OCI-LY1 (cell line): Measurements from ENCODE around the gene TLK1.

ENCODE experiments used
- EZH2 ChIP-seq: fragments of 200-600 bp; sonication (generic), shearing (Covaris generic); IDR thresholded peaks from 2 replicates; pipeline ENCODE4 v1.8.0; 2017; ENCODE audit warnings: borderline replicate concordance, mixed run types, mild to moderate bottlenecking, antibody characterized with exemption, low read length, moderate library complexity, mixed read lengths
- TF ChIP-seq, protein P1 (sequence below): fragments of 200-600 bp; sonication (generic), shearing (Covaris generic); IDR thresholded peaks from 2 replicates; pipeline ENCODE4 v1.5.1; 2017; ENCODE audit warnings: mild to moderate bottlenecking, antibody characterized with exemption, low read length, moderate library complexity, mixed read lengths

DNA sequence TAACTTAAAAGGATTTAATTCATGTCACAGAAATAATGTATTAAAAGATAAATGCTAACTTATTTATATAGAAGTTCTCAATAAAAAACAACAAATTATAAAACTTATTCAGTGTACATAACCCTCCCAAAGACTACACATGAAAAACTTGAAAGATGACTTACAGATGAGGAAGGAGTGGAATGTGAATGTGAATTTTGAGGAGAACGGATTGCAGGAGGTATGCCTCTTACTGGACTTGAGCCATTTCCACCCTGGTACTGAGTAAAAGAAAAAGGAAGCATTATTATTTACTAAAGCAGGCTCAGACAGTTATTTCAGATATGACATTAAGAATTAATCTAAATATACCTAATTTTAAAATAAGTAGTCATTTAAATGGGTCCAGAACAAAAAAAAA is 104.4 kb downstream of the TLK1 start:
- TF ChIP-seq, protein P1, sequence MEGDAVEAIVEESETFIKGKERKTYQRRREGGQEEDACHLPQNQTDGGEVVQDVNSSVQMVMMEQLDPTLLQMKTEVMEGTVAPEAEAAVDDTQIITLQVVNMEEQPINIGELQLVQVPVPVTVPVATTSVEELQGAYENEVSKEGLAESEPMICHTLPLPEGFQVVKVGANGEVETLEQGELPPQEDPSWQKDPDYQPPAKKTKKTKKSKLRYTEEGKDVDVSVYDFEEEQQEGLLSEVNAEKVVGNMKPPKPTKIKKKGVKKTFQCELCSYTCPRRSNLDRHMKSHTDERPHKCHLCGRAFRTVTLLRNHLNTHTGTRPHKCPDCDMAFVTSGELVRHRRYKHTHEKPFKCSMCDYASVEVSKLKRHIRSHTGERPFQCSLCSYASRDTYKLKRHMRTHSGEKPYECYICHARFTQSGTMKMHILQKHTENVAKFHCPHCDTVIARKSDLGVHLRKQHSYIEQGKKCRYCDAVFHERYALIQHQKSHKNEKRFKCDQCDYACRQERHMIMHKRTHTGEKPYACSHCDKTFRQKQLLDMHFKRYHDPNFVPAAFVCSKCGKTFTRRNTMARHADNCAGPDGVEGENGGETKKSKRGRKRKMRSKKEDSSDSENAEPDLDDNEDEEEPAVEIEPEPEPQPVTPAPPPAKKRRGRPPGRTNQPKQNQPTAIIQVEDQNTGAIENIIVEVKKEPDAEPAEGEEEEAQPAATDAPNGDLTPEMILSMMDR = no peak
- TF ChIP-seq EZH2 = no peak
